HG02588 (cell line): ENCODE results near the gene GTPBP4.

Experiments used
- ATAC-seq: cut with Tn5 transposase; IDR thresholded peaks from one replicate; pipeline ENCODE4 v1.9.1; 2021; ENCODE audit warnings: mild to moderate bottlenecking, moderate library complexity; ENCODE audit not compliant: unreplicated experiment

The GTPBP4 gene

DNA sequence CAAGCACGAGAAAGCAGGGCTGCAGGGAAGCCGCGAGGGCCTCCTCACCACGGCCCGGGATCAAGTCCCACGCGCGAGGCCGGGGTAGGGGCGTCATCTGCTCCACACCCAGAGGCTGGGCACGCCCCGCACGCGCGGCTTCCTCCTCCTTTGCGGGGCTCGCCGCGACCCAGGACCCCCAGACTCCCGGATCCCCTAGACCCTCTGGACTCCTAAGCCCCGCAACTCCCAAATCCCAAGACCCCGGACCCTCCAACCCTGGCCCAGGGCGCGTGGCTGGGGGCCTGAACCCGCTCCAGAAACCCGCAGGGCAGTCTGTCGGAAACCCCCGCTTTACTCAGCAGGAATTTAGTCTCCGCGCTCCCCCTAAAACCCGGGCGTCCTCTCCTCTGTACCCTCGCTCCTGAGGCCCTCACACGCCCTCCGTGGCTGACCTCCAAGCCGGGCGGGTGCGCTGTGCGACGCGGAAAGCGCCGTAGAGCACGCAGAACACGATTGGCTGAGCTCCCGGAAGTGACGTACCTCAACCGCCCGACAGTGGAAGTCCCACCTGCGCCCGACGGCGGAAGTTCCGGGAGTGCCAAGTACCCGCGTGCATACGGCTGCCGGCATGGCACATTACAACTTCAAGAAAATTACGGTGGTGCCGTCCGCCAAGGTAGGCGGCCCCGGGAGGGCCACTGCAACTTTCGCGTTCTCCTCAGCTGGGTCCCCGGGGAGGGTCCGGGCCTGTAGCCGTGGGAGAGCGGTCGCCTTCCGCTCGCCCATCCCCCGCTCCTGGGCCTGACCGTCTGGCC lies at the start of gene GTPBP4:
Gene GTPBP4 (plus strand): TSS at position 565 of the 797 bp plus-strand sequence. CDS start 46 bp downstream, at position 611.
- ATAC-seq = peak; percentile 93

DNA sequence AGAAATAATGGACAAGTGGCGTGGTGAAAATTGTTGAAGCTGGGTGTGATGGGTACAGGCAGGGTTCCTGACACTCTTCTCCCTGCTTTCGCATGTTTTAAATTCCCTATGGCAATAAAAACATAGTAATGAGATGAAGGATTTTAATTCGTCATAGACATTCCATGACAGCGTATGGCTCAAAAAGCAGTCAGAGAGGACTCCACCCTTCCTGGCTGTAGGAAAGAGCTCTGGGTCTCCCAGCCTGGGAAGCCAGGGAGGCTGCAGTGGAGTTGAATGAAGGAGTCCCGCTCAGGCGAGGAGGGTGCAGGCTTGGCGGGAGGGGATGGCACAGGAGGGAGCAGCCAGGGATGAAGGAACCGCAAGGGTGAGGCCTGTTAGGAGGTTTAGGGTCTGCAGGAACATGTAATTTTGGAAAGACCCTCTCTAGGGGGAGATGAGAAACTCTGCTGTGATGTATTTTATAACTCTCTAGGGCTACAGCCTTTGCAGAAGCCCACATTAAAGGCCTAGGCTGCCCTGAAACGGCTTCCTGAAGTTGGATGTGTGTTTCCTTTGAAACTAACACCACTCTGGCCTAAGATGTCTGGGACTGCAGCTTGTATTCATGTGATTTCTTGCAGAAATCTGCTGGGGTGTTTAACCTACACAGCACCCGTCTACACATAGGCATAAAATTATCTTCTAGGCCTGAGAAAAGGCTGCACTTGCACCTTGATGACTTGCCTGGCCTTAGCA lies 49.1 kb upstream of the GTPBP4 start:
- no peak for ATAC-seq

DNA sequence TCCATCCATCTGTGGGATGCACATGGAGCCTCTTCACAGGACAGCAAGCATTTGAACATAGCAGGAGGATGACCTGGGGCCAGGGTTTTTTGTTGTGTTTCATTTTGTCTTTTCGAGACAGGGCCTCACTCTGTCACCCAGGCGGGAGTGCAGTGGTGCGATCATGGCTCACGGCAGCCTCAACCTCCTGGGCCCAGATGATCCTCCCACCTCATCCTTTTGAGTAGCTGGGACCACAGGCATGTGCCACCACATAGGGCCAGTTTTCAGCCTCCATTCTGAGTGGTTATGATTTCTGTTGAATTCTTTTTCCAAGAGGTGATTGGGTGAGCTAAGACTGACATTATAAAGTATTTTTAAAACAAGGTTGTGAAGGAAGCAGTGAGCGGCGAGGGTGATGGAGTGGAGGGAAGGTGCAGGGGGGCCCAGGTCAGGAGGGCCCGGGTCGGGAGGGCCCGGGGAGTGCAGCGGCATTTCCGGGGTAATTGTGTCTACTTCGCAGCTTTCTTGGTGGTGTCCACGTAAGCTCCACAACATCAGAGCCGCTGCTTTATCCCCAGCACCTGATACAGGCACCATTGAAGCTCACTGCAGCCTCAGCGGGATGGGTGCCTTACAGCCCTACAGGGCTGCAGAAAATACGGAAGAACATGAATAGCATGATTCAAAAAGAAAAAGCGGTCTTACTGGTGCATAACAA lies 44.8 kb upstream of the GTPBP4 start:
- ATAC-seq = no peak

DNA sequence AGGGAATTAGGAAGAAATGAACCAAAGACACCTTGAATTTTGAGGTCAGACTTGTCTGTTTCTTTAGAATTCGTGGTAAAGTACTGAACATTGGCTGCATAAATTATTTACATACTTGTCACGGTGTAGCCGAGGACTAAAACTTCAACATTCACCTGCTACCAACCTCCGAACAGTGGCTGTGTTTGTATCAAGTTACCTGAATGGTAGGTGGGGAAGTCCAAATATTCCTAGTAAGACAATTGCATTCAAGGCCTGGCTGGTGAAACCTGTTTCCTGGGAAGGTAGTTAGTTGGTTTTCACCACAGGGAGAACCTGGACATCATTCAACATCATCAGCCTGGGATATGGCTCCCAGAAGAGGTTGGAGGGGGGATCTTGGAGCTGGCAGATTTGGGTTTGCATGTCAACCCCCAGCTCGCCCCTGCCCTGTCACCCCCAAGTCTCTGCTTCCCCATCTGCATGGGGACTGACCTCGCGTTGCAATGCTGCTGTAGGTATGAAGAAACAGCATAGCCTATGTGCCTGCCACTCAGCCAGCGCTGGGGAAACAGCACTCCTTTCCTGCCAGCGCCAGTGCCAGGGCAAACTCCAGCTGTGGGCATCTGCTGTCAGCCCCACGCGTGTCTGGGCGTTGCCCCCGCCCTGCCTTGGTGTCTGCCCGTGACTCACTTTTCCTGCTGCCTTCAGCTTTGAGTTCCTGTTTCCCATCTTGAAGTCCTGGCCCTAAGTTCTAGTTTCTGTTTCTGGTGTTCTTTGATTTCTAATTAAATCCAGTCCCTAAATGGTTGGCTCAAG lies 44.0 kb upstream of the GTPBP4 start:
- no peak for ATAC-seq

DNA sequence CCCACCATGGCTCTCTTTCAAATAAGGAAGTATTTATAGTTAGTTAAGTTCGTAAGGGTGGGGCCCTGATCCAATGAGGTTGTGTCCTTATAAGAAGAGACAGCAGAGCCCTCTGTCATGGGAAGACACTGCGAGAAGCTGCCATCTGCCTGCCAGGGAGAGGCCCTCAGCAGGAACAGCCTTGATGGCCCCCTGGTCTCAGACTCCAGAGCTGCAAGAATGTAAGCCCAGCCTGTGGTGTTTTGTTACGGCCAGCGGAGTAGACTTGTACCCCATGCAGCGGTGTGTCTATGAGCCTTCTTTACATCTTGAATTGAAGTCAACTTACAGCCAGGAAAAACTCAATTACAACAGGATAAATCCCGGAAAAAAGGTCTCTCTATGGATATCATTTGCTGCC lies 42.5 kb upstream of the GTPBP4 start:
- no peak for ATAC-seq

DNA sequence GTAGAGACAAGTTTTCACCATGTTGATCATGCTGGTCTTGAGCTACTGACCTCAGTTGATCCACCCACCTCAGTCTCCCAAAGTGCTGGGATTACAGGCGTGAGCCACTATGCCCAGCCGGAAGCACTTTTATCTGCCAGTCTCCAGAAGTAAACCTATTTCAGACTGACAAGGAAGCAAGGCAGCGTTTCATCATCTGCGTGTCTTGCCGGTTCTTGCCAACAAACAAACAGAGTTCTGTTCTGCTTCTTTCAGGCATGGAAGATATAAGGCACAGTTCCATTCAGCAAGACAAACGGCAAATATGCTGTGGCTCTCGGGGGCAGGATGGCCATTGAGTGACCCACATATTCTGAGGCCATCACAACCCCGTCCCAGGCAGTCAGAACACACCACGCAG lies 41.2 kb upstream of the GTPBP4 start:
- no peak for ATAC-seq

DNA sequence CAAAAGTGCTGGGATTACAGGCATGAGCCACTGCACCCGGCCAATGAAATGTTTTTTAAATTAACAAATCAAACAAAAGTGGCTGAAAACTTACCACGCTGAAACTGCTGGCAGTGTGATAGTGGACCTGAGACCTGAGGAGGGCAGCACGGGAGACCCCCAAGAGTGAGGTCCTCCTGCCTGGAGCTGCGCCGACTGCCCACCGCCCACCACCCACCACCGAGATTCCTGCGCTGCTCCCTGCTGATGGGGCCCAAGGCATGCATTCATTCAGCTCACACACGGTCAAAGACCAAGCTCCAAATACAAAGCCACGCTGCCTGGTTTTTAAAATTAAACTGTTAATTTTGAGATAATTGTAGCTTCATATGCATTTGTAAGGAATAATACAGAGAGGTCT lies 40.4 kb upstream of the GTPBP4 start:
- no peak for ATAC-seq

DNA sequence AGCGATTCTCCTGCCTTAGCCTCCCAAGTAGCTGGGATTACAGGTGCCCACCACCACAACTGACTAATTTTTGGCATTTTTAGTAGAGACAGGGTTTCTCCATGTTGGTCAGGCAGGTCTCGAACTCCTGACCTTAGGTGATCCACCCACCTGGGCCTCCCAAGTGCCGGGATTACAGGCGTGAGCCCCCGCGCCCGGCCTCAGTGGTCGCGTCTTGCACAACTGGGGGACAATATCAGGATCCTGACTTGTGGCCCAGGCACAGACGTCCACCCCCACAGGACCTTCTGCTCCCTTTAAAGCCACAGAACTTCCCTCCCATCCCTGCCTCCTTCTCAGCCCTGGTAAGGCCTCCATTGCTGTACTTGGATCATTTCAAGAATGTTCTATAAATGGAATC lies 39.9 kb upstream of the GTPBP4 start:
- ATAC-seq = no peak

DNA sequence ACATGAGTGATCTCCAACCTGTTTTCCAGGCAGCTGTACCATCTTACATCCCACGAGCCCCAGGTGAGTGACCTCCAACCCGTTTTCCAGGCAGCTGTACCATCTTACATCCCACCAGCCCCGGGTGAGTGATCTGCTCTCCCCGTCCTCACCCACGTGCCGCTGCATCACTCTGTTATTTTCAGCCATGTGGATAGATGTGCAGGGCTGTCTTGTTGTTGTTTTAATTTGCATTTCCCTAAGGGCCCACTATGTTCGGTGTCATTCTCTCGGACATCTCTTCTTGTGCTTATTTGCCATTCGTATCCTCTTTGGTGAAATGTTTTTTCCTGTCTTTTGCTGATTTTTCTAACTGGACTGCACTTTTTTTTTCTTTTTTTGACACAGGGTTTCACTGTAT lies 38.8 kb upstream of the GTPBP4 start:
- ATAC-seq = no peak

DNA sequence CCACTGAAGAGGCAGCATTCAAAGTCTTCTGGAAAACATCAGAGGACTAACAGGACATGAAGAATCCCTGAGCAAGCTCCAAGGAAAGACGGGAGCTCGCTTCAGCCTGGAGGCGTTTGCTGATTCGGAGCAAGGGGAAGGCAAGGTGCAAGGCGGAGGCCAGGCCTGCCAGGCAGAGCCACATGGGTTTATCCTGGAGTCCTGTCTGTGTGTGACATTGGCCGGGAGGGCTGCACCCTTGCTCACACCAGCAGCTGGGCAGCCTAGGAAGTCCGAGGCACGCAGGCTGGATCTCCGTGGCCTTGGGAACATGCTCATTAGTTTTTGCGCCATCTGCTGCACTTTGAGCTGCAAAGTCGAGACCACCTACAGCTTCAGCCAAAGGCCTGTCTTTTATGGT lies 34.4 kb upstream of the GTPBP4 start:
- ATAC-seq = no peak

DNA sequence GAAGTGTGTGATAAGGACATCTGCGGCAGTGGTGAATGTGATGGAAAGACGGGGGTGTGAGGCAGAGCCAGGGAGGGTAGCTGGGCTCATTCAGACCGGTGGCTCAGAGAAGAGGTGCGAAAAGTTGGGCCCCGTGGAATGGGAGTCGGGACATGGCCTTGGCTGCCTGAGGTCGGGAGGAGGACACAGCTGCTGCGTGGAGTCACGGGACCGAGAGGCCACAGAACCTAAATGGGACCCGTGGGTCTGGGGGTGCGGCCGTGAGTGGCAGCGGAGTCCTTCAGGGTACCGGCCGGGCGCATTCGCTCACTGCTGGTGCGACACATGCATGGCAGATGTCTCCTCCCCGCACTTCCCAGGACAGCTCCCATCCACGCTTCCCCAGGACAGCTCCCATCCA lies 33.8 kb upstream of the GTPBP4 start:
- ATAC-seq = no peak

DNA sequence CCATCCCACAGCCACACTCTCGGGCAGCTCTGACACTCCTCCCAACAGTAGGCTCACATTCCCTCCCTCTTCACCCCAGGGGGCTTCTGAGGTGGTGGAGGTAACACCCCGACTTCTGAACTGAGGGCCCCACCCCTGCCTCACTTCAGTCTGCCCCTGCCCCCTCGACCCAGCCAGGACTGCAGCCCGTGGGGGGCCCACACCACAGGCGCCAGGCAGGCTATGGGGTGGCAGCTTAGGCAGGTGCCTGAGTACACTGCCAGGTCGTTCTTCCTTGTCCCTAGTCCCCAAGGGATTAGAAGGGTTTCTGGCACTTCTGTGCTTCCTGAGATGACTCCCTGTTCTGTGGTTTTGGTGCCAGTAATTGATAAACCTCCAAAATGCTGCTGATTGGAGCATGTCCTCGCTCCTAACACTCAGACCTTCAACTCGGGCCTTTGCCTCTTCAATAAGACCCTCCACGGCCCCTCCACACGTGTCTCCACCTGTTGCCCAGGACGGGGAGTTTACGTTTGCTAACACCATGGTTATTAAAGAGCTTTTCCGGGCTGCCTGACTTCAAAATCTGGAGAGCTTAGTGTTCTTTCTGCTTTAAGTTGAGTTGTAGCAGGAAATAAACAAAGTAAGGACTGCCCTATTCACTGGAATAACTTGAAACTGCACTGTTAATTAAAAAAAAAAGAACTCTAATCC lies 33.0 kb upstream of the GTPBP4 start:
- ATAC-seq = no peak

DNA sequence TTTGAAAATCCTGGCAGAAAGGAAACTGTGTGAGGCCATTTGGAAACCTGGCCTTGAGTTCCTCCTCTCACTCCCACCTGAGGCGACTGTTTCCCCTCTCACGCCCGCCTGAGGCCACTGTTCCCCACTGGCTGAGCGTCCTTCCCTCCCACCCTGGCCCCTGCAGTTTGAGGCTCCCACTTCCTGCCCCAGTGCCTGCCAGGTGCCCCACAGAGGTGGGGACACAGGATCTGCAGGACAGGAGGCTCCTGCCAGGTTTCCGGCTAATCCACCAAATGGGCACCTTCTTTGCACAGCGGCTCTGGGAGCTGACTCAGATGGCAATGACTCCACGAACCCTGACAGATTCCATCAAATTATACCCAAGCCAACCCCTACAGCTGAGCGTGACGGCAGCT lies 32.4 kb upstream of the GTPBP4 start:
- no peak for ATAC-seq

DNA sequence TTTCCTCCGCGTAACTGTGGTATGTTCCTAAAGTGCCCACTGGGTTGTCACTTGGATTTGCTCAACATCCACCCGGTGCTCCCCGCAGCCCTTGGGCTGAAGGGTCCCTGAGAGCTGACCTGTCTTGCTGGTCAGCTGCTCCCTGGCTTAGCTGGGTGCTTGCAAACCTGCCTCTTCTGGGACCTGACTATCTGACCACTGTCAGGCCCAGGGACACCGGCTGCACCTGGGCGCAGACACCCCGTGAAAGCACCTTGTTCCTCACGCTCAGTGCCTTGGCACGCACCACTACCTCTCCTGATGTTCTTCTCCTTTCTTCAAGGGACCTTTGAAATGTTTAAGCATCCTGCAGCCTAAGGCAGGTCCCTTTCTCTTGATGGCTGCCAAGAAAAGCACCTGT lies 30.1 kb upstream of the GTPBP4 start:
- ATAC-seq = no peak

DNA sequence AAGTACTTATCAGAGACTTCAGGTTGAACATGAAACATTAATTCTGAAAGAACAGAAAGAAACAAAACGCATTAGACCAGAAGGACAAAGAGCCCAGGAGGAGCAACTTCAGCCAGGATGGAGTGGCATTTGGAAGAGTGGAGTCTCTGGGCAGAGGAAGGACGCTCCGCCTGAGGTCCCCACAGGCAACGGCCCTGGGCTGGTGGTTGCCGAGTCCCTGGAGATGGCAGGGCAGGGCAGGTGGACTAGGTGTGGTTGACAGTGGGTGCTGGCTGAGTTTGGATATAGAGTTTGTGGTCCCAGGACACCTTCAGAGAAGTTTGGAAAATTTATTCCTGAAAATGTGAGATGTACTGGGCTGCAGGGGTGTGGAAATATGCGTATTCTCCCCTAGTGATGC lies 29.4 kb upstream of the GTPBP4 start:
- ATAC-seq = no peak

DNA sequence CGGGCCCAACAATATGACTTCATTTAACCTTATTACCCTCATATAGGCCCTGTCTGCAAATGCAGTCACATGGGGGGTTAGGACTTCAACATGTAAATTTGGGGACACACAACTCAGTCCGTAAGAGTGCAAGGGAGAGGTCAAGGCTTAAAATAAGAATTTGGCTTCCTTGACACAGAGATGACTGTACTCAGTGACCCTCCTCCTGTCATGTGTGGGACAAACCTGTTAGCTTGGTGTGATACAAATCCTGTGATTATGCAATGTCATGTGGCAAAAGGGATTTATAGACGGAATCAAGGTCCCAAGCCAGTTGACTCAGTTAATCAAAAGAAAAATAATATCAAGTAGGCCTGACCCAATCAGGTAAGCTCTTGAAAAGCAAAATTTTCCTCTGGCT lies 25.9 kb upstream of the GTPBP4 start:
- ATAC-seq = no peak

DNA sequence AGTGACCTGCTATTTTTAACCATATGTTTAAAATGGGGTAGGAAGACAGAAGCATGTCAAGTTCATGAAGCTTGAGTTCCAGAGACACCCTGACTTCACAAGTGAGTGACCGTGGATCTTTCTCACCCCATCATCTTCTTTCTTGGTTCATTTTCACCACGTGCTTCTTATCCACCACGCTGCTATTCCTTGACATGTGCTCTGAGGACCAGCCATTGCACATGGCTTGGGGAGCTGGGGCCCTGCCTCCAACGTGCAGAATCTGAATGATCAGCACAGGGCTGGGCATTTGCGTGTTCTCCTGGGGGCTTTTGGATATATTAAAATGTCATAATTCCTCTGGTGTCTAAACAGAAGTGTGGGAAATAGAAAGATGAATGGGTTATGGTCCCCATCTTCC lies 25.0 kb upstream of the GTPBP4 start:
- no peak for ATAC-seq

DNA sequence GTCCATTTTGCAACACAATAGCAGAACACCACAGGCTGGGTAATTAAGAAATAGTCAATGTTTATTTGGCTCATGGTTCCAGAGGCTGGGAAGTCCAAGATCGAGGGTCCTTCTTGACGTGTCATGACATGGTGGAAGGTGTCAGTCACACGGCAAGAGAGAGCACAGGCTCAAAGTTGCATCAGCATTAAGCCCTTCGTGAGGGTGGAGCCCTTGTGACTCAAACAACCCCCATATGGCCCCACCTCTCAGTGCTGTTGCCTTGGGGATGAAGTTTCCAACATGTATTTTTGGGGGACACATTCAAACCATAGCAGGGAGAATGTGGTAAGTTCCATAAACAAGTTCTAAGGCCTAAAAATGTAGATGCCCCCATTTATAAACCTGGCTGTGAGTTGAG lies 24.6 kb upstream of the GTPBP4 start:
- ATAC-seq = no peak

DNA sequence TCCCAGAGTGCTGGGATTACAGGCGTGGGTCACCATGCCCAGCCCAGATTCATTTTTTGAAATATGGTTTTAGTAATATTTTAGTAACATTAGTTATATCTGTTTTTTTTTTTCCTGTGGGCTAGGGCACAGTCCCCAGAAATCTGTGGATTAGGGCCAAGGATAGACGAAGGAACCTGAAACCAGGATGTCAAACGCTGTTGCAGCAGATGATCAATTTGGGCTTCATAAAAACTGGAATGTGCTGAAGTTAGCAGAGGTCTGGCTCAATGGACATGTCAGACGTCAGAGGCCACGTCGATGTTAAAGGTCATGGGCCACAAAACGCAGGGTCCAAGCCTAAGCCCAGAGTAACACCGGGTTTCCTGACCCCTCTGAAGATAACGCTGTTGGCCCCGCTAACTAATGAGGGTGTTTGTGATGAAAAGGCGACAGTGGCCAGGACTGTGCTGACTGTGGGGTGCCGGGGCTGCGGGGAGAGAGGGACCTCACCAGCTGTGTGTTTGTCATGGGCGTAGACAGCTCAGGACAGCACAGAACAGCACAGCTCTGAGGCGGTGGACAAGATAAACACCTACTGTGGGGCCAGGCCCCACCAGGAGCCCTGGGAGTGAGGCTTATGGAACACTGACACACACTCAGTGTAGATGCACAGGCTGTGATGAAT lies 23.8 kb upstream of the GTPBP4 start:
- ATAC-seq = no peak

DNA sequence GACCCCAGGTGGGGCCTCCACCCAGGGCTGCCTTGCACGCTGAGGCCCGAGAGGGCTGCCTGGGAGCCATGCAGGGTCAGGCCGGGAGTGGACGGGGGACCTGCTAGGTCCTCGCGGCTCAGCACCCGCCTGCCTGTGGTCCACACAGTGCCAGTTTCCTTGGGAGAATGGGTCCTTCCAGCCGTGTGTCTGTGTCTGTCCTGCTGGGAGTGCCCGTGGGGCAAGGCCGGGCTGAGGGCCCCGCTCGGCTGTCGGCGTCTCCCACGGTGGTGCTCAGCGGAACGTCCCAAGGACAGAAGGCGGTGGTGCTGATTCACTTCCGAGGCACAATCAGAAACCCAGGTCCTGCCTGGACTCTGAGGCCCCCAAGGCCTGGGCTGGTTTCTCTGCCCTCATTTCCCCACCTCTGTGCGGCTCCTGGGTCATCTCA lies 23.2 kb upstream of the GTPBP4 start:
- ATAC-seq = no peak
